Right atrium auricular region (tissue), 2 donors: ENCODE data around the gene OR5AR1. TPM values are rescaled to one million over a fixed set of nuclear protein-coding genes. Genes with fewer than 3 reads are reported as not detected.
"Not testable (repeated sequence)": the region's sequence is repeated elsewhere in the genome, so short reads cannot be mapped to it uniquely, and the experiment has no call there.

Experiments used
- DNase-seq: peaks from one replicate; pipeline ENCODE4 v3.0.0-alpha.2; 2019; ENCODE audit warnings: low spot score
- H3K27ac ChIP-seq, 2 donors: fragments of 200-600 bp; sonication (generic); 1 replicate in 1 of 2; 2 replicates in 1 of 2; pipeline ENCODE4 v1.5.1; 2016 to 2019
- H3K27me3 ChIP-seq, 2 donors: fragments of 200-600 bp; sonication (generic); one replicate each; pipeline versions ENCODE4 v1.5.1 to v1.6.0; 2017 to 2019
- H3K36me3 ChIP-seq: fragments of 200-600 bp; sonication (generic); one replicate; pipeline ENCODE4 v1.5.1; 2016
- H3K4me1 ChIP-seq, 2 donors: fragments of 200-600 bp; sonication (generic); one replicate each; pipeline versions ENCODE4 v1.5.1 to v1.6.0; 2017 to 2019
- H3K4me3 ChIP-seq, 2 donors: fragments of 200-600 bp; sonication (generic); 1 replicate in 1 of 2; 2 replicates in 1 of 2; pipeline ENCODE4 v1.5.1; 2017 to 2019; ENCODE audit warnings: mild to moderate bottlenecking in 1 of 2, moderate library complexity in 1 of 2
- H3K9me3 ChIP-seq, 2 donors: fragments of 200-600 bp; sonication (generic); one replicate each; pipeline ENCODE4 v1.5.1; 2019
- CTCF ChIP-seq, 2 donors: fragments of 200-600 bp; sonication (generic); IDR thresholded peaks; one replicate each; pipeline ENCODE4 v1.5.1; 2019; ENCODE audit warnings: antibody characterized with exemption in 2 of 2
- total RNA-seq, 2 donors: library from RNA; depleted of rRNA; stranded (reverse); fragments of >200 nt; gene quantifications; one replicate each; pipeline ENCODE4 v1.1.0, GENCODE V29; 2016

OR5AR1 gene
- total RNA-seq, 2 donors from 2014 or later, result not detected

GRCh38 chr11:56642339-56642738, 21.1 kb upstream of the OR5AR1 start, which contains the start of gene OR5AP2:
Gene OR5AP2, minus strand, starts transcription at chr11:56642439. Its CDS starts 0 bp downstream, at chr11:56642439.
- no peak within 1 kb of the TSS for H3K4me3 ChIP-seq
- no peaks in the 10 kb centered on the region for H3K27me3 ChIP-seq
- H3K27ac ChIP-seq, result no peak within 1 kb of the TSS
- no peak for TF ChIP-seq CTCF (IDR thresholded peaks at IDR 0.05)
- DNase-seq, result no peak
- no peaks in the 10 kb centered on the region for H3K36me3 ChIP-seq
- no peaks in the 10 kb centered on the region for H3K9me3 ChIP-seq
- no peaks in the 10 kb centered on the region for H3K4me1 ChIP-seq

- TF ChIP-seq CTCF (IDR thresholded peaks at IDR 0.05), result no peak
- H3K27me3 ChIP-seq, result no peaks in the 10 kb centered on the region
- peaks cover 0 to 3% of the 10 kb centered on the region in 2 donors for H3K9me3 ChIP-seq
- no peak for DNase-seq
- H3K4me1 ChIP-seq, result no peaks in the 10 kb centered on the region
- no peaks in the 10 kb centered on the region for H3K36me3 ChIP-seq
- H3K27ac ChIP-seq, result no peak overlapping the region
- no peak overlapping the region for H3K4me3 ChIP-seq
These were observed 3.7 kb upstream of the OR5AR1 start for GRCh38 chr11:56659755-56660154.

- no peak overlapping the region for H3K4me3 ChIP-seq
- TF ChIP-seq CTCF (IDR thresholded peaks at IDR 0.05), result no peak
- DNase-seq, result no peak
- no peak overlapping the region for H3K27ac ChIP-seq
- no peaks in the 10 kb centered on the region for H3K27me3 ChIP-seq
- no peaks in the 10 kb centered on the region for H3K36me3 ChIP-seq
- H3K4me1 ChIP-seq, result no peaks in the 10 kb centered on the region
- H3K9me3 ChIP-seq, result peaks cover 0 to 4% of the 10 kb centered on the region in 2 donors
These were observed 7.5 kb downstream of the OR5AR1 start for GRCh38 chr11:56670984-56671383.

GRCh38 chr11:56688554-56689100, 25.1 kb downstream of the OR5AR1 start:
- H3K27me3 ChIP-seq, result no peaks in the 10 kb centered on the region
- no peak overlapping the region for H3K4me3 ChIP-seq
- no peak overlapping the region for H3K27ac ChIP-seq
- no peaks in the 10 kb centered on the region for H3K9me3 ChIP-seq
- no peak for TF ChIP-seq CTCF (IDR thresholded peaks at IDR 0.05)
- H3K36me3 ChIP-seq, result no peaks in the 10 kb centered on the region
- no peak for DNase-seq
- no peaks in the 10 kb centered on the region for H3K4me1 ChIP-seq

GRCh38 chr11:56691179-56691578, 27.7 kb downstream of the OR5AR1 start:
- not testable (repeated sequence) for H3K36me3 ChIP-seq, H3K4me1 ChIP-seq, H3K9me3 ChIP-seq, H3K27ac ChIP-seq, H3K4me3 ChIP-seq, DNase-seq, H3K27me3 ChIP-seq

- no peaks in the 10 kb centered on the region for H3K4me1 ChIP-seq
- H3K9me3 ChIP-seq, result no peaks in the 10 kb centered on the region
- no peaks in the 10 kb centered on the region for H3K36me3 ChIP-seq
- no peak overlapping the region for H3K27ac ChIP-seq
- no peak overlapping the region for H3K4me3 ChIP-seq
- DNase-seq, result no peak
- no peak for TF ChIP-seq CTCF (IDR thresholded peaks at IDR 0.05)
- no peaks in the 10 kb centered on the region for H3K27me3 ChIP-seq
These were observed 29.9 kb downstream of the OR5AR1 start for GRCh38 chr11:56693428-56693827.
